Keratinocyte (primary cell): ENCODE measurements around the gene BOK.

Experiments
- CTCF ChIP-seq, 3 experiments: IDR thresholded peaks in 1 of 3; conservative IDR thresholded peaks in 1 of 3; optimal IDR thresholded peaks in 1 of 3; 2 replicates in 2 of 3; 3 replicates in 1 of 3; pipeline versions ENCODE3 to v1.5.1; 2011; ENCODE audit warnings: low read length in 3 of 3, mild to moderate bottlenecking in 3 of 3, moderate library complexity in 2 of 3, control low read depth in 1 of 3, inconsistent platforms in 1 of 3; ENCODE audit not compliant: insufficient read depth in 2 of 3; ENCODE audit errors: extremely low read depth in 1 of 3
- EZH2 ChIP-seq: IDR thresholded peaks from one replicate; pipeline ENCODE4 v1.6.1; 2012; ENCODE audit warnings: inconsistent platforms, mild to moderate bottlenecking, low read length, moderate library complexity

GRCh38 chr2:241575624-241576292 lies 17.2 kb downstream of the BOK start:
- TF ChIP-seq EZH2 (no peak), CTCF (optimal IDR thresholded peaks at IDR 0.05 in 1 of 3, IDR thresholded peaks at IDR 0.05 in 1 of 3, conservative IDR thresholded peaks at IDR 0.05 in 1 of 3; ENCODE audit: extremely low read depth in 1 of 3, insufficient read depth in 2 of 3, low read length in 3 of 3) (no peak)
